COR-L47 (cell line): ENCODE measurements around the gene CSH2.
A peak's percentile ranks its signal among the peaks of the same experiment; 100 is the strongest.
"Not testable (repeated sequence)": the region's sequence is repeated elsewhere in the genome, so short reads cannot be mapped to it uniquely, and the experiment has no call there.

Experiments
- DNase-seq: peaks from one replicate; lab custom pipeline; 2025; lab: John Stamatoyannopoulos, UW

Gene CSH2

GRCh38 chr17:63896524-63897354, 23.3 kb upstream of the CSH2 start, which contains the start of gene CSH1:
Gene CSH1 (minus strand): TSS chr17:63896574. CDS start chr17:63896511, 63 bp downstream.
- DNase-seq: not testable (repeated sequence)

- DNase-seq: not testable (repeated sequence)
Measured at GRCh38 chr17:63894821-63895220, 21.3 kb upstream of the CSH2 start.

GRCh38 chr17:63894021-63894420, 20.5 kb upstream of the CSH2 start:
- DNase-seq: not testable (repeated sequence)

- not testable (repeated sequence) for DNase-seq
Measured at GRCh38 chr17:63892316-63893037, 19.0 kb upstream of the CSH2 start.

DNA sequence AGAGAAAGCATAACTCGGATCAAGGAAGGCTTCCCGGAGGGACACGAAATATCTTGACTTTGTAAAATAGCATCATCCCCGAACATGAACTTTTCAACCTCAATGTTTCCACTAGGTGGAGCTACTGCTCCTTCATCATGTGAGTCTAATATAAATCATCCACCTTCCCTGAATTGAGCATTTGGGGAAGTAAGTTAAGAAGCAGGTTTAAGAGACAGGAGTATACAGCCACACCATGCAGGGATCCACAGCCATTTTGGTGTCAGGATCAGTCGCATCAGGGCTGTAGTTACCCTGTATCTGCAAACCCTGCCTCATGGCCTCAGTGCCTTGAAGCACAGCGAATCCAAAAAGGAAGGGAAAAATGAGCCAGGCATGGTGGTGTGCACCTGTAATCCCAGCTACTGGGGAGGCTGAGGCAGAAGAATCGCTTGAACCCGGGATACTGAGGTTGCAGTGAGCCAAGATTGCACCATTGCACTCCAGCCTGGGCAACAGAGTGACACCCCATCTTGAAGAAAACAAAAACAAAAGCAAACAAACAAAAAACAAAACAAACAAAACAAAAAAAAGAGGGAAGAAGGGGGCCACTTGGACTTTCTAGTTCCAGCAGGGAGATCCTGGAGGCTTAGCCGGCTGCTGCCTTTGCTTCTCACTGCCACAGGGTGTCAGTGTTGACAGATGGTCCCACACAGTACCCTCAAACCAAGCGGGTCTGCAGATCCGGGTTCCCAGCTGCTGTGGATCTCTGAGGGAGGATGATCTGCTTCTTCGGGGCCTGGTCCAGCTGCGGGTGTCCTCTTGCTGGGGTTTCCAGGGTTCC, 15.8 kb upstream of the CSH2 start:
- peak; percentile 5 for DNase-seq

- DNase-seq: not testable (repeated sequence)
Measured at GRCh38 chr17:63885119-63885518, 11.6 kb upstream of the CSH2 start.

DNA sequence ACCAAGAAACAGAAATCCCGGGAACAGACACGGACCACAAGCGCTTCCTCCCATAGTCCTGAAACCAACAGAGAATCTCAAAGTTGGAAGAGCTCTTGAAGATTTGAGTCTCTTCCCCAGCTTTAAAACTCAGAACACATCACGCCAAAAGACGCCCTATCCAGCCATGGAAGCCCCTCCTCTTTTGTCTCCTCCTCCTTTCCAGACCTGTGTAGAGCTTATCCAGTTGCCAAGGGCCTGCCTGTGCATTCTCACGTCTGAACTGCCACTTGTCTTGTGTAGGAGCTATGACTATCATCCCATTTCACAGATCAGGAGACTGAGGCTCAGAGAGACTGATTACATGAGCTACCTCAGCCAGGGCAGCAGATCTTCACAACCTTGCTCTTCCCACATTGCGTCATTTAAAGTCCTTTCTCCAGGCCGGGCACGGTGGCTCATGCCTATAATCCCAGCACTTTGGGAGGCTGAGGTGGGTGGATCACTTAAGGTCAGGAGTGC, 9.2 kb upstream of the CSH2 start:
- DNase-seq: not testable (repeated sequence)

GRCh38 chr17:63881935-63882601, 8.6 kb upstream of the CSH2 start, which contains the start of gene GH2:
Gene GH2 (minus strand): TSS chr17:63881944. CDS start chr17:63881801, 143 bp downstream.
- peak; percentile 20 for DNase-seq

DNA sequence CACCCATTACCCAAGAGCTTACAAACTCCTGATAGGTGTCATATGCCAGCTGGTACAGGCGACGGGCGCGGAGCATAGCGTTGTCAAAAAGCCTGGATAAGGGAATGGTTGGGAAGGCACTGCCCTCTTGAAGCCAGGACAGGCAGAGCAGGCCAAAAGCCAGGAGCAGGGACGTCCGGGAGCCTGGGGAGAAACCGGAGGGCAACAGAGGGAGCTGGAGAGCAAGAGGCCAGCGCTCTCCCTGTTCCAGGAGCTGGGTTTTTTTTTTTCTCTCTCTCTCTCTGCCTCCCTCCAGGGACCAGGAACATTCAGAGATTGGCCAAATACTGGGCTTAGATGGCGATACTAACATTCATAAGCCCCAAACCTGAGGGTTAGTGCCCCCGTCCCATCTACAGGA, 7.9 kb upstream of the CSH2 start:
- DNase-seq: not testable (repeated sequence)

DNA sequence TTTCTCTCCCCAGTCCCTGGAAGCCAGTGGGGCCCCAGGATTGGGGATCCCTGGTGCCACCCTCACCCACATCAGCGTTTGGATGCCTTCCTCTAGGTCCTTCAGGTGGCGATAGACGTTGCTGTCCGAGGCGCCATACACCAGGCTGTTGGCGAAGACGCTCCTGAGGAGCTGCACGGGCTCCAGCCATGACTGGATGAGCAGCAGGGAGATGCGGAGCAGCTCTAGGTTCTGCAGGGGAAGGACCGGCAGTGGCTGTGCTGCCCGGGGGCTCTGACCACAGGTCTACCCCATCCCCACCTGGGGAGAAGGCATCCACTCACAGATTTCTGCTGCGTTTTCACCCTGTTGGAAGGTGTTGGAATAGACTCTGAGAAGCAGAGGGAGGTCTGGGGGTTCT, 7.2 kb upstream of the CSH2 start:
- no peak for DNase-seq

- DNase-seq: not testable (repeated sequence)
Measured at GRCh38 chr17:63878413-63878812, 4.9 kb upstream of the CSH2 start.

- DNase-seq: not testable (repeated sequence)
Measured at GRCh38 chr17:63874693-63875092, 1.2 kb upstream of the CSH2 start.

DNA sequence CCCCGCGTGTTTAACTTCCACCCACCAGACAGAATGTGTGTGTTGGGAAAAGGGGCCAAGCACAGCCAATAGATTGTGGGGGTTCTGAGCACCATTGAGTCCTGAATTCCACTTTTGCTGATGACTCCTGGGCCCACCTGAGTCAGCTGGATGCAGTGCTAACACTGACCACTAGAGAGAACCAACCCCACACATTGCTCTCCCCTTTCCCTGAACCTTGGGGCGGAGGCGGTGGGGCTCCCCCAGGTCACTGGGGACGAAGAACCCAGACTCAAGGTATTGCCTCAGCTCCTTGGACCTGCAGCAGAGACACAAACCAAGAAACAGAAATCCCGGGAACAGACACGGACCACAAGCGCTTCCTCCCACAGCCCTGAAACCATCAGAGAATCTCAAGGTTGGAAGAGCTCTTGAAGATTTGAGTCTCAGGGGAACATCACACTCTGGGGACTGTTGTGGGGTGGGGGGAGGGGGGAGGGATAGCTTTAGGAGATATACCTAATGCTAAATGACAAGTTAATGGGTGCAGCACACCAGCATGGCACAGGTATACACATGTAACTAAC, 667 bp upstream of the CSH2 start:
- DNase-seq: not testable (repeated sequence)

DNA sequence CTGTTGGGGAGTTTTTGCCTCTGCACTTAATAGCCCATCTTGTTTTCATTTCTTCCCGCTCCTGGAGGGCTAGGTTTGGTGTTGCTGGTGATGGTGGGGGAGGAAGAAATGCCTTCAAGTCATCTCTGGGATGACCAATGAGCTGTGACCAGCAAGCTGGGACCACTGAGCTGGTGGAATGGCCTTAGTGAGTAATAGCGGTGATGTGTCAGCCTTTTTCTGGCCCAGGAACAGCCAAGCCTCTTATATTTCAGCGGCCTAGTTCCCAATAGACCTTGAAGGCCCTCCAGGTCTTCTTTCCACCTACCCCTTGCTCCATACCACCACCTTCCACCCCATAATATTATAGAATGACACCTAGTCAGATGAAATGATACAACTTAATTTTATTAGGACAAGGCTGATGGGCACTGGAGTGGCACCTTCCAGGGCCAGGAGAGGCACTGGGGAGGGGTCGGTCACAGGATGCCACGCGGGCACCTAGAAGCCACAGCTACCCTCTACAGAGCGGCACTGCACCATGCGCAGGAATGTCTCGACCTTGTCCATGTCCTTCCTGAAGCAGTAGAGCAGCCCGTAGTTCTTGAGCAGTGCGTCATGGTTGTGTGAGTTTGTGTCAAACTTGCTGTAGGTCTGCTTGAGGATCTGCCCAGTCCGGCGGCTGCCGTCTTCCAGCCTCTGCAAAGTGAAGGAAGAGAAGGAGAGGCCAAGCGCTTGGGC, 1.7 kb downstream of the CSH2 start:
- DNase-seq: not testable (repeated sequence)

GRCh38 chr17:63870292-63870665, 3.2 kb downstream of the CSH2 start:
- not testable (repeated sequence) for DNase-seq

GRCh38 chr17:63869491-63870291, 3.8 kb downstream of the CSH2 start:
- not testable (repeated sequence) for DNase-seq

DNA sequence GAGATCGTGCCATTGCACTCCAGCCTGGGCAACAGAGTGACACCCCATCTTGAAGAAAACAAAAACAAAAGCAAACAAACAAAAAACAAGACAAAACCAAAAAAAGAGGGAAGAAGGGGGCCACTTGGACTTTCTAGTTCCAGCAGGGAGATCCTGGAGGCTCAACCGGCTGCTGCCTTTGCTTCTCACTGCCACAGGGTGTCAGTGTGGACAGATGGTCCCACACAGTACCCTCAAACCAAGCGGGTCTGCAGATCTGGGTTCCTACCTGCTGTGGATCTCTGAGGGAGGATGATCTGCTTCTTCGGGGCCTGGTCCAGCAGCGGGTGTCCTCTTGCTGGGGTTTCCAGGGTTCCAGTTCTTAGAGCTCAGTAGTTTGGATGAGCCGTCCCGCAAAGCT, 6.9 kb downstream of the CSH2 start:
- not testable (repeated sequence) for DNase-seq

GRCh38 chr17:63859257-63859656, 14.2 kb downstream of the CSH2 start:
- no peak for DNase-seq

DNA sequence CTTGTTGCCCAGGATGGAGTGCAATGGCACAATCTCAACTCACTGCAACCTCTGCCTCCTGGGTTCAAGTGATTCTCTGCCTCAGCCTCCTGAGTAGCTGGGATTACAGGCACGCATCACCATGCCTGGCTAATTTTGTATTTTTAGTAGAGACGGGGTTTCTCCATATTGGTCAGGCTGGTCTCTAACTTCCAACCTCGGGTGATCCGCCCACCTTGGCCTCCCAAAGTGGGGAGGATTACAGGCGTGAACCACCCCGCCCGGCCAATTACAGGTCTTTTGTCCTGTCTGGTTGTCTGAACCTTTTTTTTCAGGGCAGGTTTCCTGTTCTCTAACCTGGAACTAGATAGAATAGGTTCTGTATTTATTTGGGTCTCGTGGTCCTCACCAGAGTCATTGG, 17.1 kb downstream of the CSH2 start:
- not testable (repeated sequence) for DNase-seq
